22Rv1 (cell line): ENCODE measurements around the gene FN3KRP.

ENCODE experiments used
- H3K27ac ChIP-seq: fragments of 450-650 bp; 2 replicates; pipeline ENCODE4 v1.5.1; 2017
- CTCF ChIP-seq: fragments of 450-650 bp; IDR thresholded peaks from 2 replicates; pipeline ENCODE4 v1.5.1; 2017; ENCODE audit warnings: mild to moderate bottlenecking
- ZFX ChIP-seq: fragments of 450-650 bp; IDR thresholded peaks from 2 replicates; pipeline ENCODE4 v1.6.1; 2017; ENCODE audit warnings: antibody characterized with exemption, borderline replicate concordance

Gene FN3KRP

GRCh38 chr17:82690786-82691489, 25.6 kb upstream of the FN3KRP start:
- TF ChIP-seq ZFX (no peak), CTCF (no peak)
- no peak overlapping the region for H3K27ac ChIP-seq

- no peak for TF ChIP-seq CTCF
- no peak for TF ChIP-seq ZFX
- H3K27ac ChIP-seq: no peak overlapping the region
Measured at GRCh38 chr17:82691714-82692113, 24.8 kb upstream of the FN3KRP start.

DNA sequence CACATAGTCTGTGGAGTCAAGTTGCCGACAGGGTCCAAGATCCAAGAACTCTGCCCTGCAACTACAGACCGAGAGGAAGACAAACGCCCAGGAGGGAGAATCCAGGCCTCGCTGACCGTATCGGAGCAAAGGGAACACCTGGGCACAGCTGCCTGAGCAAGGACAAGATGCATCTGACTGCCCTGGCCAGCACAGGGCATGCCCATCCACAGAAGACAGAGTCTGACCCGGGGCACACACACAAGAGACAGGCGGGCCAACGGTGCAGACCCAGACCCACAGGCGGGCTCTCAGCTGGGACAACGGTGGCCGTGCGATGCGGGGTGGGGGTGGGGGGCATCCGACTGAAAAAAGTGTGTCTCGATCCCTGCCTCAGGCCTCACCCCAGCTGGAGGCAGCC, 24.2 kb upstream of the FN3KRP start:
- TF ChIP-seq ZFX (no peak), CTCF (no peak)
- H3K27ac ChIP-seq: no peak overlapping the region

- no peak overlapping the region for H3K27ac ChIP-seq
- TF ChIP-seq CTCF (no peak), ZFX (no peak)
Measured at GRCh38 chr17:82693168-82693867, 23.2 kb upstream of the FN3KRP start.

- TF ChIP-seq ZFX: no peak
- no peak for TF ChIP-seq CTCF
- no peak overlapping the region for H3K27ac ChIP-seq
Measured at GRCh38 chr17:82694647-82695046, 21.9 kb upstream of the FN3KRP start.

GRCh38 chr17:82696259-82696658, 20.2 kb upstream of the FN3KRP start:
- H3K27ac ChIP-seq: no peak overlapping the region
- TF ChIP-seq CTCF (no peak), ZFX (no peak)
